ENCODE results near the gene FAM120AOS.
A peak's percentile ranks its signal among the peaks of the same experiment; 100 is the strongest.

FAM120AOS gene

DNA sequence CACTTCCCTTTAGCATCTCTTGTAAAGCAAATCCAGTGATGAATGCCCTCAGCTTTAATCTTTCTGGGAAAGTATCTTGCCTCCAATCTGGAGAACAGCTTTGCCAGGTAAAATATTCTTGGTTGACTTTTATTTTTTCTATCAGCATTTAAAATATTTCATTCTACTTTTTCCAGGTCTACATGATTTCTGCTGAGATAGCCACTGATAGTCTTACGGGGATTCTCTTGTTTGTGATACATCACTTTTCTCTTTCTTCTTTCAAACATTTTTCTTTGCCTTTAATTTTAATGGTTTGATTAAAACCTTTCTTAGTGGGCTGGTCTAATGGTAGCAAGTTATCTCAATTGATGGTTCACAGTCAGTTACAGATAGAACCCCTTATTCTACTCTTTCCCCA lies 35.8 kb downstream of the FAM120AOS start:
- in situ Hi-C loops (cut with MboI; ENCODE audit: low sequenced_read_pairs): no loop called here
- no peak for DNase-seq (ENCODE audit: low spot score in 2 of 2)
- Histone ChIP-seq H3K4me3 (no peak overlapping the region), H3K27me3 (ENCODE audit: low read depth) (no peaks in the 10 kb centered on the region), H3K9me3 (no peaks in the 10 kb centered on the region), H3K36me3 (replicated peaks) (no peaks in the 10 kb centered on the region), H3K4me1 (peaks cover 11% of the 10 kb centered on the region; the same call in 1 of the 2 replicates)

DNA sequence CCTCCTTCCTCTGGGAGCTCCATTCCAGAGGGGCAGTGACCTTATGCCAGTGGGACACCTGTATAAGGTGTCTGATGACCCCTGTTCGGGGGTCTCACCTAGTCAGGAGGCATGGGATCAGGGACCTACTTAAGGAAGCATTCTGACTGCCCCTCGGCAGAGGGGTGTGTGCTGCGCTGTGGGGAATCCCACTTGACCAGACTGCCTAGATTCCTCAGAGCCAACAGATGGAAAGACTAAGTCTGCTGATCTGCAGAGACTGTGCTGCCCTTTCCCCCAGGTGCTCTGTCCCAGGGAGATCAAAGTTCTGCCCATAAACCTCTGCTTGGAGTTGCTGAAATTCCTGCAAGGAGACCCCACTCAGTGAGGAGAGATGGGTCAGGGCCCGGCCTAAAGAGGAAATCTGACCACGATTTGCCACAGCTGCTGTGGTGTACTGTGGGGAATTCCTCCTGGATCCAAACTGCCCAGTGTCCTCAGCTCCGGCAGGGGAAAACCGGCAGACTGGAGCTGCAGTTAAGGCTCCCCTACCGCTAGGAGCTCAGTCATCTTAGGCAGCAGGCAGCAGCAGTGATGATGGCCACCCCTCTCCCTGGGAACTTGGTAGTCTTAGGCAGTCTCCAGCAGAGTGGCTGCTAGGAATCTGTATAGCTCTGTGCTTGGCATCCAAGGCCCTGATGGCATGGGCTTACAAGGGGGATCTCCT lies 36.7 kb downstream of the FAM120AOS start:
- in situ Hi-C loops (cut with MboI; ENCODE audit: low sequenced_read_pairs): no loop called here
- no peak for DNase-seq (ENCODE audit: low spot score in 2 of 2)

DNA sequence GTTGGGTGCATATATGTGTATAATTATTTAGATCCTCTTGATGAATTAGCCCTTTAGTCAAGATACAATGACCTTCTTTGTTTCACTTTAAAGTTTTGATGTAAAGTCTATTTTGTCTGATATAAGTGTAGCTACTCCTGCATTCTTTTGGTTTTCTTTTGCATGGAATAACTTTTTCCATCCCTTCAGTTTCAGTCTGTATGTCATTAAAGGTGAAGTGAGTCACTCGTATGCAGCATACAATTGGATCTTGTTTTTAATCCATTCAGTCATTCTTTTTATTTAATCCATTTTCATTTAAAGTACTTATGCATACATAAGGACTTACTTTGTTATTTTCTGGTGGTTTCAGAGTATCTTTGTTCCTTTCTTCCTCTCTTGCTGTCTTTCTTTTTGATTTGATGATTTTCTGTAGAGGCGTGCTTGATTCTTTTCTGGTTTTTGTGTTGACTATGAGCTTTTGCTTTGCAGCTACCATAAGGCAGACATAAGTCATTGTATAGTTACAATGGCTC lies 38.1 kb downstream of the FAM120AOS start:
- in situ Hi-C loops (cut with MboI; ENCODE audit: low sequenced_read_pairs): no loop called here

More for the DNA sequence above, 36.7 kb downstream of the FAM120AOS start:
- Histone ChIP-seq H3K4me3 (no peak overlapping the region), H3K36me3 (replicated peaks) (no peaks in the 10 kb centered on the region), H3K9me3 (no peaks in the 10 kb centered on the region), H3K27me3 (ENCODE audit: low read depth) (no peaks in the 10 kb centered on the region), H3K4me1 (peaks cover 11% of the 10 kb centered on the region; the same call in 1 of the 2 replicates)

DNA sequence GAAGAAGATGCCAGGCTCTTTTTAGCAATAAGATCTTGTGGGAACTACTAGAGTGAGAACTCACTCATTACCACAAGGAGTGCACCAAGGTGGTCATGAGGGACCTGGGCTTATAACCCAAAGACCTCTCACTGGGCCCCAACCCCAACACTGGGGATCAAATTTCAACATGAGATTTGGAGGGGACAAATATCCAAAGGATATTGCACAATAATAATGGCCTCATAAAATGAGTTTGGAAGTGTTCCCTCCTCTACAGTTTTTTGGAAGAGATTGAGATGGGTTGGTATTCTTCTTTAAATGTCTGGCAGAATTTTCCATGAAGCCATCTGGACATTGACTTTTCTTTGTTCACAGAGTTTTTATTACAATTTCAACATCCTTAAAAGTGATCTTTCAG lies 39.9 kb downstream of the FAM120AOS start:
- no peak for DNase-seq (ENCODE audit: low spot score in 2 of 2)
- H3K36me3 ChIP-seq (replicated peaks): no peaks in the 10 kb centered on the region
- H3K4me3 ChIP-seq: no peak overlapping the region
- in situ Hi-C loops (cut with MboI; ENCODE audit: low sequenced_read_pairs): no loop called here
- H3K9me3 ChIP-seq: no peaks in the 10 kb centered on the region
- peaks cover 2% of the 10 kb centered on the region; the same call in 1 of the 2 replicates for H3K27me3 ChIP-seq (ENCODE audit: low read depth)
- peaks cover 11% of the 10 kb centered on the region; the same call in 1 of the 2 replicates for H3K4me1 ChIP-seq

More for the DNA sequence above, 38.1 kb downstream of the FAM120AOS start:
- H3K27me3 ChIP-seq (ENCODE audit: low read depth): no peaks in the 10 kb centered on the region
- DNase-seq (ENCODE audit: low spot score in 2 of 2): peak in 1 of 2 experiments; percentile 85
- no peak overlapping the region for H3K4me3 ChIP-seq
- no peaks in the 10 kb centered on the region for H3K36me3 ChIP-seq (replicated peaks)
- no peaks in the 10 kb centered on the region for H3K9me3 ChIP-seq
- peaks cover 11% of the 10 kb centered on the region; the same call in 1 of the 2 replicates for H3K4me1 ChIP-seq

DNA sequence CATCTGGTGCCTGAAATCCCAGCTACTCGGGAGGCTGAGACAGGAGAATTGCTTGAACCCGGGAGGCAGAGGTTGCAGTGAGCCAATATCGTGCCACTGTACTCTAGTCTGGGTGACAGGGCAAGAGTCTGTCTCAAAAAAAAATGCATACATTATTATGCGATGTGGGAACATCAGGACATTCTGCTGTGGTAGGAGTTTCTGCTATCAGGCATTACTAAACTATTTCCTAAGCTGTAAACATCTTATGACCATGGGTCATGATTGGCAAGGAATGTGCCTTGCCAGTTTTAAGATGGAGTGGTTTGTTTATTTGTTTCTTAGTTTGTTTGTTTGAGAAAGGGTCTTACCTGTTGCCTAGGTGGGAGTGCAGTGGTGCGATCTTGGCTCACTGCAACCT lies 47.0 kb downstream of the FAM120AOS start:
- Histone ChIP-seq H3K4me3 (no peak overlapping the region), H3K9me3 (no peaks in the 10 kb centered on the region), H3K27me3 (ENCODE audit: low read depth) (peaks cover 2% of the 10 kb centered on the region), H3K36me3 (replicated peaks) (no peaks in the 10 kb centered on the region), H3K4me1 (no peaks in the 10 kb centered on the region)
- no peak for DNase-seq (ENCODE audit: low spot score in 2 of 2)
- in situ Hi-C loops (cut with MboI; ENCODE audit: low sequenced_read_pairs): no loop called here

DNA sequence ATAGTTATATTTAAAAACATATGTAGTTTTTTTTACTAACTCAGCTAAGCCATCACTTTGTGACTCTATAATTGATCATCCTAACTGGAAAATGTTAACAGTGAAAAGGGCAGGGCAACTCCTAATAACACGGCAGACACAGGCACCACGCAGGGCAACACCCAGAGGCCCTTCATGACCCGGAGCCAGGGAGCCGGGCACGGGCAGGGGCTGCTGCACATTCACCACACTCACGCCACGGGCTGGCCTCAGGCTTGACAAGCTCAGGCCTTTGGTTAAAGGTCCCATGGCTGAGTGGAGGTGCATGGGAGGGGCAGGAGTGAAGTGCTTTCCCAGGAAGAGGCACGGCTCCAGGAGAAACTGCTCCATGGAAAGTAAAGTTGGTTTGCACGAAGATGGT lies 54.9 kb downstream of the FAM120AOS start:
- Histone ChIP-seq H3K27me3 (ENCODE audit: low read depth) (no peaks in the 10 kb centered on the region), H3K9me3 (no peaks in the 10 kb centered on the region), H3K36me3 (replicated peaks) (no peaks in the 10 kb centered on the region), H3K4me1 (no peaks in the 10 kb centered on the region), H3K4me3 (no peak overlapping the region)
- in situ Hi-C loops (cut with MboI; ENCODE audit: low sequenced_read_pairs): no loop called here
- DNase-seq (ENCODE audit: low spot score in 2 of 2): no peak

DNA sequence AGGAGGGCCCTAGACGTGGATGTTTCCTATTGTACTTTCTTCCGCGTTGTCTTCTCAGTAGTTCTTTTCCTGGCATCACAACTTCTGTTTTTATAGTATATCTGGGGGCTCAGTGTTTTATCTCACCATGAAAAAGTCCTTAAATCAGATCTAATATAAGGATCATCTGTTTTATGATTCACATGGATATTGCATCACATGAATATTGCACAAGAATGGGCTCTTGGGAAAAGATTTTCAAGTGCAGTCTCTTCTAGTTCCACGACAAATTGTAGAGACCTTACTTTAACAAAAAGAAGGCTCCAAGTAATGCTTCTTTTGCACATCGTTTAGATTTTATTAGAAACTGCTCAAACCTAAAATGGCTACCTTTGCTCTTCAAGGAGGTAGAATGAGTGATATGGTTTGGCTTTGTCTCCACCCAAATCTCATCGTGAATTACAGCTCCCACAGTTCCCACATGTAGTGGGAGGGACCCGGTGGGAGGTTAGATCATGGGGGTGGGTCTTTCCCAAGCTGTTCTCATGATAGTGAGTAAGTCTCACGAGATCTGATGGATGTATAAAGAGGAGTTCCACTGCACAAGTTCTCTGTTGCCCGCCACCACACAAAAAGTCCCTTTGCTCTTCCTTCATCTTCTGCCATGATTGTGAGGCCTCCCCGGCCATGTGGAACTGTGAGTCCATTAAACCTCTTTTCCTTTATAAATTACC lies 55.6 kb downstream of the FAM120AOS start:
- Histone ChIP-seq H3K9me3 (no peaks in the 10 kb centered on the region), H3K4me1 (no peaks in the 10 kb centered on the region), H3K4me3 (no peak overlapping the region), H3K36me3 (replicated peaks) (no peaks in the 10 kb centered on the region), H3K27me3 (ENCODE audit: low read depth) (no peaks in the 10 kb centered on the region)
- in situ Hi-C loops (cut with MboI; ENCODE audit: low sequenced_read_pairs): no loop called here
- no peak for DNase-seq (ENCODE audit: low spot score in 2 of 2)
